Activated CD4-positive, alpha-beta memory T cell treated with anti-CD3 and anti-CD28 coated beads for 36 hours (primary cell): Measurements from ENCODE around the gene PARP15. TPM values are rescaled to one million over a fixed set of nuclear protein-coding genes. Genes with fewer than 3 reads are reported as not detected.

ENCODE experiments used
- CTCF ChIA-PET: fragments of 350-600 bp; sonication (Branson Sonifier 250); formaldehyde crosslinking; loops from one replicate; lab custom pipeline; 2021; ENCODE audit warnings: antibody characterized with exemption, inconsistent platforms; lab: Charles Lee
- POLR2A ChIA-PET: fragments of 350-600 bp; sonication (Branson Sonifier 250); formaldehyde crosslinking; loops from one replicate; lab custom pipeline; 2021; ENCODE audit warnings: antibody characterized with exemption; lab: Charles Lee
- DNase-seq: peaks from one replicate; pipeline ENCODE4 v3.0.0-alpha.2; 2020
- H3K27ac Mint-ChIP-seq: one replicate; pipeline ENCODE4 v1.8.0; 2021; ENCODE audit warnings: mixed read lengths
- H3K27me3 Mint-ChIP-seq: one replicate; pipeline ENCODE4 v1.8.0; 2021; ENCODE audit warnings: mixed read lengths
- H3K36me3 Mint-ChIP-seq: one replicate; pipeline ENCODE4 v1.8.0; 2021; ENCODE audit warnings: mixed read lengths
- H3K4me1 Mint-ChIP-seq: one replicate; pipeline ENCODE4 v1.8.0; 2021; ENCODE audit warnings: low read depth, mixed read lengths
- H3K4me3 Mint-ChIP-seq: one replicate; pipeline ENCODE4 v1.8.0; 2021; ENCODE audit warnings: mild to moderate bottlenecking, mixed read lengths
- H3K9me3 Mint-ChIP-seq: one replicate; pipeline ENCODE4 v1.8.0; 2021; ENCODE audit warnings: mixed read lengths
- intact Hi-C: fragments of 100-400 bp; cut with micrococcal nuclease; formaldehyde crosslinking; loops from one replicate; pipeline ENCODE4 v1.15.1; 2023
- total RNA-seq, 2 experiments: library from RNA; stranded (reverse); gene quantifications; one replicate each; pipeline ENCODE4 v1.2.3, GENCODE V29; 2021

Gene PARP15
- total RNA-seq, result 10 to 100 TPM in 1 of 2 experiments, 1 to 10 TPM in 1; 9.1 to 11.0 TPM

DNA sequence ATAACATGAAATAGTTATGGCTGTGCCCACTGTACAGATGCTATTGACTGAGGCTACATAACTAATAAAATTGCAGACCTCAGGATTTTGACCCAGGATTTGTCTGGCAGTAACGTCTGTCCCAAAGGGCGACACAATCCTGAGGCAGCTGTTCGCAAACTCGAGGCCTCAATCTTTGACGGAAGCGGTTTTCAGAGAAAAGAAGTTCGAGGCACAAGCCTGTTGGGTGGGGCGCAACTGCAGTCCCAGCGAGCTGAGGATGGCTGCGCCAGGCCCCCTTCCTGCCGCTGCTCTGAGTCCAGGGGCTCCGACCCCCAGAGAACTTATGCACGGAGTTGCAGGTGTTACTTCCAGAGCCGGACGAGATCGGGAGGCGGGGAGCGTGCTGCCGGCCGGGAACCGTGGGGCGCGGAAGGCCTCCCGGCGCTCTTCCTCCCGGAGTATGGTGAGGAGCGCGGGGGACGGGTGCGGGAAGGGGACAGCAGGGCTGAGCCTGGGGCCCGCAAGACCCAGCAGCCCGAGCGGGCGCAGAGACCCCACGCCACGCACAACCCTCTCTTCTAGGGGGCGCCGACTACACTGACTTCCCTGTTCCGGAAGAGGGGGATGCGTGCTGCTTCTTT lies at the start of gene PARP15:
Gene PARP15 (plus strand): TSS at position 242 of the 623 bp plus-strand sequence. CDS start 18 bp downstream, at position 260.
- Mint-ChIP-seq H3K27me3 (no peaks in the 10 kb centered on the region), H3K9me3 (peaks cover 20% of the 10 kb centered on the region), H3K36me3 (peaks cover 25% of the 10 kb centered on the region), H3K4me3 (peak within 1 kb of the TSS; percentile 98), H3K27ac (peak within 1 kb of the TSS; percentile 98), H3K4me1 (peaks cover 59% of the 10 kb centered on the region)
- intact Hi-C loops, result loop anchor here (2.0 to 5.0 kb wide), 3 partner anchors 45 to 475 kb away; no protein-coding TSS in a partner anchor
- POLR2A ChIA-PET, result interaction anchor here (0.9 to 2.3 kb wide), 3 partner anchors 13 to 92 kb away, joined by 5 to 9 read pairs (median 5); partner anchors contain the start of genes DTX3L and PARP9
- peak; percentile 62 for DNase-seq
- CTCF ChIA-PET, result interaction anchor here (3.6 kb wide), 1 partner anchor 102 kb away, joined by 32 read pairs; the partner anchor contains the start of gene PARP14

DNA sequence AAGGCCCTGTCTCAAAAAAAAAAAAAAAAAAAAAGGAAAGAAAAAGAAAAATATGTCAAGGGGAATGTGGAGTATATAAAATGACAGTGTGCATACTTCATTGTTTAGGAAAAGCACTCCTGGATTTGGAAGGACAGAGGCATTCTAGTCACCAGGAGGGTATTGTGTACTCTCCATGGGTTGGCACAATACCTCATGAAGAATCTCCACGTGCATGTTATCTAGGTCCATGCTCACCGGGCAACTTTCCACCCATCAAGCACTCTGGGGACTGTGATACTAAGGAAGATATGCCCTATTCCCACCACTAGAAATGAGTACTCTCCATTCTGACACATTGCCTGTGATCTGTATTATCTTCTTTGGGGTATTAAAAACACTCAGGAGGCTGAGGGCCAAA lies 47.3 kb upstream of the PARP15 start:
- POLR2A ChIA-PET, result no interaction called here
- H3K27me3 Mint-ChIP-seq, result no peaks in the 10 kb centered on the region
- no peak for DNase-seq
- intact Hi-C loops, result no loop called here
- no peak overlapping the region for H3K27ac Mint-ChIP-seq
- CTCF ChIA-PET, result no interaction called here
- no peaks in the 10 kb centered on the region for H3K9me3 Mint-ChIP-seq
- peaks cover 31% of the 10 kb centered on the region for H3K4me1 Mint-ChIP-seq
- no peak overlapping the region for H3K4me3 Mint-ChIP-seq
- H3K36me3 Mint-ChIP-seq, result peaks cover 40% of the 10 kb centered on the region

DNA sequence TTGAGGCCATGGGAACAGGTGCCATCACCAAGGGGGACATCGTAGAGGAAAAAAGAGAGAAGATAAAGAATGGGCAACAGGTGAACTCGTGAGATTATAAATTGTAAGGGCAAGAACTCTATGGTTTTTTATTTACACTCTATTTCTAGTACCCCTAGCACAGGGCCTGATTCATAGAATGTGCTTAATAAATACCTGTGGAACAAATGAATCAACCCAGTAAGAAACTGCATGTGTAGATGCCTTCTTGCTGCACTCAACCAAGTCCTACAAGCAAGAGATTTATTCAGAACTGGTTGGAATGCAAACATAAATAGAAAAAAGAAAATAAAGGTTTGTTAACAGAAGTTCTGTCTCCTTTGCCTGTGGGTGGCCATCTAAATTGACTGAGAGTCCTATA lies 44.0 kb upstream of the PARP15 start:
- peaks cover 37% of the 10 kb centered on the region for H3K4me1 Mint-ChIP-seq
- H3K27ac Mint-ChIP-seq, result peak overlapping the region; percentile 35
- no peak overlapping the region for H3K4me3 Mint-ChIP-seq
- H3K27me3 Mint-ChIP-seq, result no peaks in the 10 kb centered on the region
- DNase-seq, result no peak
- intact Hi-C loops, result loop anchor here (2.0 kb wide), 1 partner anchor 43 kb away; the partner anchor contains the start of gene PARP15
- no peaks in the 10 kb centered on the region for H3K9me3 Mint-ChIP-seq
- peaks cover 54% of the 10 kb centered on the region for H3K36me3 Mint-ChIP-seq
- POLR2A ChIA-PET, result interaction anchor here (0.7 to 1.2 kb wide), 4 partner anchors 19 to 149 kb away, joined by 3 to 7 read pairs (median 3); partner anchors contain the start of genes FAM162A and KPNA1
- CTCF ChIA-PET, result interaction anchor here (0.7 to 1.2 kb wide), 6 partner anchors 8 to 146 kb away, joined by 3 to 10 read pairs (median 4); partner anchors contain the start of gene KPNA1

DNA sequence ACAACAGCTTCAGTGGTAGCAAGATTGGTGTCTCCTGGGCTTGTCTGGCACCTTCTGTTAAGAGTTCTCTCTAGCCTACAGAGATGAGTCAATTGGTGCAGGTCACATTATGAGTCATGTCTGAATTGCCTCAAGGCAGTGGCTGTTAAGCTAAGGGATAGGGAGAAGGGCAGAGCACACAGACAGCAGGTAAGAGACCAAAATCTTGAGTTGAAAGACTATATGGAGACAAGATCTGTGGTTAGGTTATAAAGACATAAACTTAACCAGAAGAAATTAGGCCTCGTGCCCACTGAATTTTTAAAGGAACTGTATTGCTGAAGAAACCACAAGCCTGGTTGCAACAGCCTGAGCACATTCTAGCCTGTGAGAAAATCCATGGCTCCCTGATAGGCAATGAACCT lies 43.5 kb upstream of the PARP15 start:
- H3K36me3 Mint-ChIP-seq, result peaks cover 56% of the 10 kb centered on the region

DNA sequence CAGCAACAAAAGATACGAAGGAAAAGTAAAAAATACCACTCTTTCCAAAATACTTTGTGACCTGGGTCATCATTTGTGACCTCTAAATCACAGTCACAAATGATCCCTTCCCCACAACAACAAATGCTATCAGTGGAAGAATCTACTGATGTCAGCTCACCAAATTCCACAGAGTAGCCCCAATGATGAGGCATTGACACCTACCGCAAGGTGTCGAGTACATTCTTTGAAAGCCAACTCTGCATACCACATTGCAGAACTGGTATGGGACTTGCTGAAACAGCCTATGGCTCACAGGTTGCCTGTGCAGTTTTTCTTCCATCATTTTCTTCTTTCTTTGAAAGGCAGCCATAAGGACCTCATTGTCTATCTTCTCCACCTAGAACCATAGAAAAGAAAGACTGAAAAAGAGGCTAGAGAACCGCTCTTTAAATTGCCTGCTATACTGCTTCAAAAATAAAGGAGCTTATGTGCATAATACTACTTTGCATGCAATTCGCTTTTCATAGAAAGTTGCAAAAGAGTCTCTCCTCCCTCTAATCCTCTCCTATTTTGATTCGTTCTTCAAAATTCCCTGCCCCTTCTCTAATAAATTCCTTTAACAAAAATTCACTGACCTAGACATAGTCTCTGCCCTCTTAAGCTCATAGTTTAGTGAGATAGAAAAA lies 41.4 kb upstream of the PARP15 start:
- no peak for DNase-seq
- ChIA-PET CTCF (no interaction called here), POLR2A (interaction anchor here (0.8 kb wide), 1 partner anchor 21 kb away, joined by 3 read pairs; the partner anchor contains the start of gene KPNA1)
- Mint-ChIP-seq H3K27me3 (no peaks in the 10 kb centered on the region), H3K4me3 (no peak overlapping the region), H3K27ac (no peak overlapping the region), H3K4me1 (peaks cover 37% of the 10 kb centered on the region), H3K9me3 (no peaks in the 10 kb centered on the region), H3K36me3 (peaks cover 62% of the 10 kb centered on the region)
- intact Hi-C loops, result loop anchor here (2.0 kb wide), 1 partner anchor 77 kb away; no protein-coding TSS in a partner anchor

More for the DNA sequence above, 43.5 kb upstream of the PARP15 start:
- Mint-ChIP-seq H3K27ac (peak overlapping the region; percentile 35), H3K4me3 (no peak overlapping the region), H3K4me1 (peaks cover 37% of the 10 kb centered on the region), H3K9me3 (no peaks in the 10 kb centered on the region), H3K27me3 (no peaks in the 10 kb centered on the region)
- ChIA-PET POLR2A (interaction anchor here (0.7 to 1.2 kb wide), 5 partner anchors 19 to 150 kb away, joined by 3 to 7 read pairs (median 3); partner anchors contain the start of genes DTX3L, FAM162A, KPNA1 and PARP9), CTCF (interaction anchor here (0.7 to 1.2 kb wide), 6 partner anchors 9 to 145 kb away, joined by 3 to 10 read pairs (median 4); partner anchors contain the start of gene KPNA1)
- peak; percentile 65 for DNase-seq
- intact Hi-C loops, result loop anchor here (1.0 to 2.0 kb wide), 6 partner anchors 37 to 106 kb away; partner anchors contain the start of gene PARP15

DNA sequence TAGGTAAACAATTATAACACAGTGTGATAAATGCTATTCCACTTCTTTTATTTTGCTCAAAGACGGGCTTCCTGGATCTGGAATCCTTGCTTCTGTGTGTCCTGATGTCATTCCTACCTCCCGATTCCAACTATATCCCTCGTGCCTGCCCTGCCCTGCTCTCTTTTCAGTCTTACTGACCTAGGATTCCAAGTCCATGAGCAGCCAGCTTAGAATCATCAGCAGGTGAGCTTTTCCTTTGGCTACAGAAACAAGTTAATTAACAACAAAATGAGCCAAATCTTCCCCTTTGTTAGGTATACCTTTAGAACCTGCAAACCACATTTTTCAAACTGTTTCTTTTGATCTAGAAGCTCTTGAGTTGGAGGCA lies 40.8 kb upstream of the PARP15 start:
- no peaks in the 10 kb centered on the region for H3K27me3 Mint-ChIP-seq
- DNase-seq, result no peak
- no peak overlapping the region for H3K4me3 Mint-ChIP-seq
- peaks cover 62% of the 10 kb centered on the region for H3K36me3 Mint-ChIP-seq
- ChIA-PET POLR2A (interaction anchor here (0.8 kb wide), 1 partner anchor 22 kb away, joined by 3 read pairs; the partner anchor contains the start of gene KPNA1), CTCF (no interaction called here)
- H3K4me1 Mint-ChIP-seq, result peaks cover 37% of the 10 kb centered on the region
- H3K9me3 Mint-ChIP-seq, result no peaks in the 10 kb centered on the region
- no peak overlapping the region for H3K27ac Mint-ChIP-seq
- intact Hi-C loops, result no loop called here

DNA sequence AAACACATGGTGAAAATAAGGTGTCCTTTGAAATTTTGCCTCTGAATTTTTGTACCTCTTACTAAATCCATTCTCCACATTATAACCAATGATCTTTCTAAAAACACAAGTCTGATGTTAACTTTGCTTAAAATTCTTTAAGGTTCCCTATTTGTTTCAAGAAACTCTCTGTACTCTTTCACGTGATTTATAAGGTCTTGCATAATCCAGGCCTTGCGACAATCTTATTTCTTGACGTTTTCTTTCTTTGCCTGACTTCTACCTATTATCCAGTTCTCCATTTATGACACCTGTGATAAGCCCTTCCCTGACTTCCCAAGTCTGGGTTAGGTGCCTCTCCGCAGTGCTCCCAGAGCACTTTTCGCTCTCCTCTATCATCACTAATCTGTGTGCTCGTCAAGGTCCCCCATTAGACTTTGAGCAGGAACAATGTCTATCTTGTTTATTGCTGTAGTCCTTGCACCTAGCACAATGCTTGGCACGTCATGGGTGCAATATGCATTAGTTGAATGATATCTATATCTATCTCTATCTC lies 38.4 kb upstream of the PARP15 start:
- H3K4me1 Mint-ChIP-seq, result peaks cover 15% of the 10 kb centered on the region
- H3K9me3 Mint-ChIP-seq, result no peaks in the 10 kb centered on the region
- ChIA-PET POLR2A (no interaction called here), CTCF (no interaction called here)
- no peak overlapping the region for H3K4me3 Mint-ChIP-seq
- DNase-seq, result no peak
- H3K27me3 Mint-ChIP-seq, result no peaks in the 10 kb centered on the region
- peaks cover 43% of the 10 kb centered on the region for H3K36me3 Mint-ChIP-seq
- no peak overlapping the region for H3K27ac Mint-ChIP-seq
- intact Hi-C loops, result no loop called here

DNA sequence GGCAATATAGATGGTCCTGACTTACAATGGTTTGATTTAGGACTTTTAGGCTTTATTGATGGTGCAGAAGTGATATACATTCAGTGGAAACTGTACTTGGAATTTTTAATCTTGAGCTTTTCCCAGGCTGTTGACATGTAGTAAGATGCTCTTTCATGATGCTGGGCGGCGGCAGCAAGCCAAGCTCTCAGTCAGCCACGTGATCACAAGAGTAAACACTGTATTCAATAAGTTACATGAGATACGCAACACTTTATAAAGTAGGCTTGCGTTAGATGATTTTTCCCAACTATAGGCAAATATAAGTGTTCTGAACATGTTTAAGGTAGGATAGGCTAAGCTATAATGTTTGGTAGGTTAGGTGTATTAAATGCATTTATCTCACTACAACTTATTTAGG lies 31.3 kb upstream of the PARP15 start:
- intact Hi-C loops, result no loop called here
- DNase-seq, result no peak
- ChIA-PET CTCF (interaction anchor here (1.1 kb wide), 2 partner anchors 14 to 133 kb away, joined by 3 read pairs; no protein-coding TSS in a partner anchor), POLR2A (no interaction called here)
- Mint-ChIP-seq H3K27me3 (no peaks in the 10 kb centered on the region), H3K4me1 (no peaks in the 10 kb centered on the region), H3K4me3 (no peak overlapping the region), H3K9me3 (no peaks in the 10 kb centered on the region), H3K27ac (no peak overlapping the region), H3K36me3 (peaks cover 42% of the 10 kb centered on the region)

DNA sequence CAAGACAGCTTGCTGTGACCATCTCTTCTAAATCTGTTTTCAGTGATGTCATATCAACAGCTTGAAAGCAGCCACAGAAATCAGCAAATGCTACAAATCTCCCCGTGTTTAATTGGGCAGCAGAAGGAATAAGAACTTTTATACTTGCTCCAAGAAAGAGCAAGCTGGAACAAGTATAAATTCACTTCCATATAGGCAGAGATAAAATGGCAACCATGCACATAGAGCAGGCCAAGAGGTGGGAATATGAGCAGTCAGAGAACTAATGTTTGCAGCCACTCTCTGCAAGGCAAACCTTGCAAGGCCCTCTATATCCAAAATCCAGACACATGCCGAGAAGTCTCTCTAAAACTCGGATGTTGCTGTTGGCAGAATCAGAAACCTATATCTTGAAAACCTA lies 29.4 kb upstream of the PARP15 start:
- peaks cover 51% of the 10 kb centered on the region for H3K36me3 Mint-ChIP-seq
- H3K4me1 Mint-ChIP-seq, result no peaks in the 10 kb centered on the region
- ChIA-PET POLR2A (no interaction called here), CTCF (interaction anchor here (2.8 kb wide), 1 partner anchor 12 kb away, joined by 10 read pairs; no protein-coding TSS in a partner anchor)
- DNase-seq, result no peak
- no peak overlapping the region for H3K27ac Mint-ChIP-seq
- no peaks in the 10 kb centered on the region for H3K27me3 Mint-ChIP-seq
- intact Hi-C loops, result no loop called here
- H3K4me3 Mint-ChIP-seq, result no peak overlapping the region
- no peaks in the 10 kb centered on the region for H3K9me3 Mint-ChIP-seq

DNA sequence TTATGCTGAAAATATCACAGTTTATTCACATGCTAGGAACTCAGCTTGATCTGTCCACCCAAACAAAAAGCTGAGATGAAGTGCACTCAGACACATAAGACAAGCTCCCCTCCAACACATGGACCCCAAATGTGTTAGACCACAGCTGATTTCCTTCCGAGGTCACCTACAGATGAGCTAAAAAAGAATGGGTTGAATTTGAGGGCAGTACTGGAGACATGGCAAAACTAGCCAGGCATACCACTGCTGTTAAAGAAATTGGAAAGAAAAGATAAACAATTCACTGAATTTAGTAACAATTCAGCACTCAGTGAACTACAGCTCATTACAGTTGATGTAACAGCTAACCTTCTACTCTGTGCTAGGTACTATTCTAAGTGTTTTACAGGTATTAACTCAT lies 28.8 kb upstream of the PARP15 start:
- CTCF ChIA-PET, result interaction anchor here (2.8 kb wide), 1 partner anchor 11 kb away, joined by 10 read pairs; no protein-coding TSS in a partner anchor
- Mint-ChIP-seq H3K36me3 (peaks cover 55% of the 10 kb centered on the region), H3K4me1 (no peaks in the 10 kb centered on the region), H3K27ac (no peak overlapping the region), H3K9me3 (no peaks in the 10 kb centered on the region), H3K27me3 (no peaks in the 10 kb centered on the region), H3K4me3 (no peak overlapping the region)
- DNase-seq, result no peak
- intact Hi-C loops, result no loop called here
- POLR2A ChIA-PET, result no interaction called here

DNA sequence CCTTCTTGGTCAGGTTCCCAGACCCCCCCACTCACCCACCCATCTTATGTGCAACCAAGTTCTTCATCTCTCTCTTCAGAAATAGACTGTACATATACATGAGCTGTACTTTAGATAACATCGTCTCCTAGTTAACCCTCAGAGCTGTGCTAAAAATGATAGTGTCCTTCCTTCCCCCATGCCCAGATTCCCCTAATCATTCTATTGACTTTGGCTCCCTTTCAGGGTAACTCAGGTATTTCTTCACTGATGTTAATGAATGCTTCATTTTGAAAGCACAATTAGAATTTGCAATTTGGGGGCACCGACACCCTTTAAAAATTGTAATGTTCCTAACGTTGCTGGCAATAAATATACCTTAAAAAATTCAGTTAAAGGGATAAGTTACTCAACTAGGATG lies 24.3 kb upstream of the PARP15 start:
- CTCF ChIA-PET, result interaction anchor here (1.4 to 13.3 kb wide), 2 partner anchors 126 kb away, joined by 4 to 230 read pairs; partner anchors contain the start of gene PARP14
- POLR2A ChIA-PET, result no interaction called here
- H3K27ac Mint-ChIP-seq, result no peak overlapping the region
- DNase-seq, result no peak
- intact Hi-C loops, result no loop called here
- no peaks in the 10 kb centered on the region for H3K9me3 Mint-ChIP-seq
- peaks cover 58% of the 10 kb centered on the region for H3K36me3 Mint-ChIP-seq
- H3K27me3 Mint-ChIP-seq, result no peaks in the 10 kb centered on the region
- H3K4me3 Mint-ChIP-seq, result no peak overlapping the region
- H3K4me1 Mint-ChIP-seq, result peaks cover 2% of the 10 kb centered on the region
